Stimulated activated CD4-positive, alpha-beta T cell treated with anti-CD3 and anti-CD28 coated beads, Interleukin-4, amount 100 ng/mL, for 24 hours (primary cell): ENCODE results near the gene LDAF1.

Source experiments
- DNase-seq: peaks from one replicate; pipeline ENCODE4 v3.0.0-alpha.2; 2020

Gene LDAF1

GRCh38 chr16:21197621-21198020, 39.1 kb downstream of the LDAF1 start:
- no peak for DNase-seq

- DNase-seq = no peak
Measured at GRCh38 chr16:21199607-21200218, 41.2 kb downstream of the LDAF1 start.

- no peak for DNase-seq
Measured at GRCh38 chr16:21203155-21203797, 44.8 kb downstream of the LDAF1 start.

DNA sequence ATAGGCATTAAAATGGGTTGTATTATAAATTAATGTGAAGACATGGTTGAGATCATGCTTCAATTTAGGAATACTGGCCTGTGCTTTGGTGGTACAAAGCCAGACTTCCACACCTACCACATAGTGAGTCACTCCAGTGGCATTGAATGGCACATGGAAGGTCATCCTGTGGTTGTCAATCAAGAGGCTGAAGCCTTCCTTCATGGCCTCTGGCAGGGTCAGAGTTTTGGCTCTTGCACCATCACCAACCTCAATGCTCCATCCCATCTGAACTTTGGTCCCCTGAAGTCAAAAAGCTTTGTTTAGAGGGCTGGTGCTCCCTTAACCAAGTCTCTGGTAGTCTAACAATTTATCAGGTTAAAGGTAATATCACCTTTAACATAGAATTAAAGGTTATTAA, 46.8 kb downstream of the LDAF1 start:
- DNase-seq = no peak

GRCh38 chr16:21206550-21206949, 48.1 kb downstream of the LDAF1 start:
- DNase-seq = no peak

GRCh38 chr16:21208446-21209230, 50.2 kb downstream of the LDAF1 start:
- DNase-seq = no peak

GRCh38 chr16:21211486-21211885, 53.0 kb downstream of the LDAF1 start, which contains the start of gene ZP2:
TSS of gene ZP2 (minus strand) at chr16:21211574. CDS start at chr16:21211547, 27 bp downstream.
- no peak for DNase-seq

- no peak for DNase-seq
Measured at GRCh38 chr16:21214086-21214485, 55.6 kb downstream of the LDAF1 start.

- DNase-seq = no peak
Measured at GRCh38 chr16:21217121-21217520, 58.6 kb downstream of the LDAF1 start.

DNA sequence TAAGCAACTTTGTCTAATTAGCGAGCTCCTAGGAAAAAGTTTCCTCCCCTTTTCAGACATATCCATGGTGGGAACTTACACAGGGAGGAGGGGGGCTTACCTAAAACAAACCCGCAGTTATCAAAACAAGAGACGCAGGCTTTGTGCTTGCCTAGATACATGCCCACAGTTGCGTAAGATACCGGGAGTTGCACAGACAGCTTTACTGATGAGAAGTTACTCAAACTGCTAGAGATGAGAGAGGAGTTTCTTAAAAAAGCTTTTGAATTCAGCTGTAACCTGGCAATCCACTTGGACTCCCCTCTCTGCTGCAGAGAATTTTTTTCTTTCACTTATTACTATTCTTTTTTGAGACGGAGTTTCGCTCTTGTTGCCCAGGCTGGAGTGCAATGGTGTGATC, 59.7 kb downstream of the LDAF1 start:
- DNase-seq = no peak

GRCh38 chr16:21219551-21219950, 61.1 kb downstream of the LDAF1 start:
- DNase-seq = no peak

- DNase-seq = no peak
Measured at GRCh38 chr16:21222495-21223337, 64.2 kb downstream of the LDAF1 start.

- no peak for DNase-seq
Measured at GRCh38 chr16:21223787-21224186, 65.3 kb downstream of the LDAF1 start.

DNA sequence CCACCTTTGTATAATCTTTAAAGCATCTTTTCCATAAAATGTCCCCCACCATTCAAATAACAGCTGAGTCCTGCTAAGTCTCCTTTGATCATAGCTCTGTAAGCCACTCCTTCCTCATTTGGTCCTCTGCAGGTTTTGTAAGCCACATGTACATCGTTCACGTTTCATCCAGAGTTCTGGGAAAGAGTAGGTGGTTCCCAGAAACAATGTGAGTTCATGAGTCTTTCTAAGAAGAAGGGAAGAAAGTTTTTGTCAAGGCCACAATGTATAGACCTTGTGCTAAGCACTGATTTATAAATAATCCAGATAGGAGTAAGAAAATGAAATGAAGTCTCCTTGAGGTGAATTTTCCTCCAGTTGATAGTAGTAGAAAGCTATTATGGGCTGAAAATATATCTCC, 66.3 kb downstream of the LDAF1 start:
- no peak for DNase-seq

- DNase-seq = no peak
Measured at GRCh38 chr16:21226749-21227148, 68.3 kb downstream of the LDAF1 start.

DNA sequence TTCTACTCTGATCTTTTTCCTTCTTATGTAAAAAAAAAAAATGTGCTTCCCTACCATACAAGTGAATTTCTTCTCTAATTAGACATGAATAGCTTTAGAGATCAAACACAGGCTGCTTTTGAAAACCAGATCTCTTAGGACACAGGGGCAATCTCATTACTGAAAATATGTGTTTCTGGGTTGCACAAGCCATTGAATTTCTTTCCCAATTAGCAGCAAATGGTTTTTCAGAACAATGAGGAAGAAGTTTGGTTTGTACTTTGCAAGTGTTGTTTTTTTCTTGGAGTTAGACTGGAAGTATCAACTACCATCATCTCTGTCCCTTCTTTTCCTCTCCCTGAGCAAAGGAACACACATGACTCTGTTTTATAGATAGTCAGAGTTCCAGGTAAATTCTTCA, 69.4 kb downstream of the LDAF1 start:
- no peak for DNase-seq

DNA sequence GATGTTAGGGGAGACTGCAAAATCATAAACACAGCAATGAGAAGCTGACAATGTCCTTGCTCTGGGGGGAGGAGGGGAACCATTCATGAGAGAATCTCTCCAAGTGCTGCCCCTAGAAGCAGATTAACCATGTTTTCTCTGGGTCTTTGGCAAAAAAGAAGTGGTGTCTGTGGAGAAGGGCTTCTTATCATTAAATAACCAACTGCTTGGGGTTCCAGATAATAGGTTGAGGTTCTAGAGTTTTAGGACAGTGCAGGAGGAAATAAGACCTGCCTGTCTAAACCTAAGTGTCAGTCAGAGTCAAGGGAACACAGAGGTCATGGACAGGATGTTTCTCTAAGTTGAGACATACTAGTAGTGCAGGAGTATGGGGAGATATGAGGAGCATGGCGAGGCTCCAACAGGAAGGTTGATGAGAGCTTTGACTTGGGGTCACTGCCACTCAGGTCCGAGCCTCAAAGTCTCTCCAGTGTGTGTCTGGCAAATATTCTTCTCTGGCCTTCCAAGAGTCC, 69.9 kb downstream of the LDAF1 start:
- no peak for DNase-seq
